Loucy (cell line): ENCODE data around the gene ATXN7L1.

Experiments used
- CTCF ChIP-seq: fragments of 200-600 bp; sonication (generic); conservative IDR thresholded peaks from 2 replicates; pipeline ENCODE4 v1.5.1; 2014; ENCODE audit warnings: mild to moderate bottlenecking, antibody characterized with exemption, low read length
- EZH2phosphoT487 ChIP-seq: fragments of 200-600 bp; IDR thresholded peaks from 2 replicates; pipeline ENCODE4 v1.6.1; 2018; ENCODE audit warnings: antibody characterized with exemption, mild to moderate bottlenecking, moderate library complexity, borderline replicate concordance

DNA sequence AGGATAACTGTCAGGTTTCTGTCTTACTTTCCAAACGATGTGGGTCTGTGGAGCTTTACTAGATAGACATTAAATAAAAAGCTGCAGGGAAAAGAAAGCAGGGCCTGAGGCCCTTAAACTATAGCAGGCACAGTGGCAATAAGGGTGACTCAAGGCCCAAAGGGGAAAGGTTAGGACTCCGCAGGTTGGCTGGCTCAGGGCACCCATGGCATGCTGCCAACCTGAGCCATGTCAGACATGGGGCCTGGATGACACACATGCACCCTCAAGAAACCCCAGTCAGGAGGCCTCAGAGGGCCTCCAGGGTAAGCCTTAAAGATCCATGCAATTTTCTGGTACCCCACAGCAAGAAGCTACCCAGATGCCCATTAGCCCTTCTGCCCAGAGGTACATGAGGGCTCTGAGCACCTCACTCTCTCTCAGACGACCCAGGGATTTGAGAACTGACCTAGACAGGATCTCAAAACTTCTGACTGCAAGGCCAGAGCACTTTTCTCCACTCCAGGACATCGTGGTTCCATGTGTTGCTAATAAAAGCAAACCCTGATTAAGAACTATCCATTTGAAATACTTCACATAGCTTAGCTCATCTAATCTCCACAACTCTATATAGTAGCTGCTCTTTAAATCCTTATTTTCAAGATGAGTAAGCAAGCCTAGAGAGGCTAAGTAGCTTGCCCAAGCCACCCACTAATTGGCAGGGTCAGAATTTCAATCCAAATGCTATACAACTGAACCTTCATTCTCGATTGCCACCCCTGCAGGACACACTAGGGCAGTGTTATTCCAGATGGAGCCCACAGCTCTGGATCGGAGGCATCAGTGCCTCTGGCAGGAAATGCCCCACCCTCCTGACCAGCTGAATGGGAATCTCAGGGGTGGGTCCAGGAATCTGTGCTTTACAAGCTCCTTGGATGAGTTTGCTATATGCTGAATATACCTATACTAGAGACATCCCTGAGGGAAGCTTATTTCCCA lies 162.6 kb downstream of the ATXN7L1 start:
- TF ChIP-seq EZH2phosphoT487, result no peak
- TF ChIP-seq CTCF, result no peak
